ENCODE results near the gene MEA1.
"Not testable (repeated sequence)": the region's sequence is repeated elsewhere in the genome, so short reads cannot be mapped to it uniquely, and the experiment has no call there.

MEA1 gene

GRCh38 chr6:43013843-43014433 is at the start of gene MEA1, which contains the start of gene KLHDC3:
Gene MEA1 (minus strand): TSS chr6:43013946. CDS start chr6:43013813, 133 bp downstream.
Gene KLHDC3 (plus strand): TSS chr6:43014249. CDS start chr6:43017193, 2,944 bp downstream.
- DNase-seq, result peak; percentile 99

GRCh38 chr6:43062818-43063217 is 49.1 kb upstream of the MEA1 start:
- no peak for DNase-seq

GRCh38 chr6:43061861-43062260 is 48.1 kb upstream of the MEA1 start:
- no peak for DNase-seq

- no peak for DNase-seq
Measured at GRCh38 chr6:43060755-43061633, 47.2 kb upstream of the MEA1 start.

GRCh38 chr6:43060034-43060754 is 46.4 kb upstream of the MEA1 start:
- no peak for DNase-seq

GRCh38 chr6:43059168-43060033 is 45.7 kb upstream of the MEA1 start, which contains the start of the genes KLC4 and MRPL2:
Gene KLC4 (plus strand): TSS chr6:43059631. CDS start chr6:43061336, 1,705 bp downstream.
Gene MRPL2 (minus strand): TSS chr6:43059434. CDS start chr6:43059381, 53 bp downstream.
- DNase-seq, result peak; percentile 98

GRCh38 chr6:43058531-43058930 is 44.8 kb upstream of the MEA1 start:
- no peak for DNase-seq

GRCh38 chr6:43055966-43056365 is 42.2 kb upstream of the MEA1 start:
- DNase-seq, result no peak

- DNase-seq, result no peak
Measured at GRCh38 chr6:43054206-43054943, 40.6 kb upstream of the MEA1 start.

- DNase-seq, result peak; percentile 92
Measured at GRCh38 chr6:43053545-43054205, 39.9 kb upstream of the MEA1 start, which contains the start of gene CUL7. Gene CUL7 (minus strand): TSS chr6:43053851. CDS start chr6:43052788, 1,063 bp downstream.

- DNase-seq, result no peak
Measured at GRCh38 chr6:43052842-43053544, 39.2 kb upstream of the MEA1 start.

- DNase-seq, result no peak
Measured at GRCh38 chr6:43052225-43052841, 38.6 kb upstream of the MEA1 start.

- DNase-seq, result no peak
Measured at GRCh38 chr6:43050981-43051380, 37.2 kb upstream of the MEA1 start.

- DNase-seq, result no peak
Measured at GRCh38 chr6:43047998-43048397, 34.3 kb upstream of the MEA1 start.

GRCh38 chr6:43045371-43045930 is 31.7 kb upstream of the MEA1 start:
- no peak for DNase-seq

- no peak for DNase-seq
Measured at GRCh38 chr6:43043310-43043709, 29.6 kb upstream of the MEA1 start.

- DNase-seq, result not testable (repeated sequence)
Measured at GRCh38 chr6:43041475-43041874, 27.7 kb upstream of the MEA1 start.

GRCh38 chr6:43040542-43041257 is 27.0 kb upstream of the MEA1 start:
- no peak for DNase-seq

GRCh38 chr6:43038727-43039126 is 25.0 kb upstream of the MEA1 start:
- DNase-seq, result no peak

All from NCI-H774 (cell line).